Mucosa of rectum (tissue), 2 donors: ENCODE results near the gene OR51G1.

Source experiments
- H3K27ac ChIP-seq, 2 donors: one replicate each; pipeline ENCODE4 v1.7.0; 2013; ENCODE audit warnings: inconsistent platforms in 2 of 2, low read depth in 2 of 2, low read length in 2 of 2
- H3K27me3 ChIP-seq, 2 donors: one replicate each; pipeline ENCODE4 v1.7.0; 2013; ENCODE audit warnings: low read length in 2 of 2; ENCODE audit not compliant: control insufficient read depth in 2 of 2, insufficient read depth in 2 of 2
- H3K36me3 ChIP-seq, 2 donors: one replicate each; pipeline ENCODE4 v1.7.0; 2013; ENCODE audit warnings: low read length in 2 of 2; ENCODE audit not compliant: control insufficient read depth in 2 of 2, insufficient read depth in 2 of 2
- H3K4me1 ChIP-seq, 2 donors: one replicate each; pipeline ENCODE4 v1.7.0; 2013; ENCODE audit warnings: low read length in 2 of 2, mild to moderate bottlenecking in 1 of 2; ENCODE audit not compliant: control insufficient read depth in 2 of 2, insufficient read depth in 2 of 2
- H3K4me3 ChIP-seq, 2 donors: one replicate each; pipeline ENCODE4 v1.7.0; 2013; ENCODE audit warnings: low read length in 2 of 2
- H3K9ac ChIP-seq, 2 donors: one replicate each; pipeline ENCODE4 v1.7.0; 2013; ENCODE audit warnings: low read length in 2 of 2, low read depth in 1 of 2, mild to moderate bottlenecking in 1 of 2
- H3K9me3 ChIP-seq, 2 donors: one replicate each; pipeline ENCODE4 v1.7.0; 2013; ENCODE audit warnings: low read length in 2 of 2; ENCODE audit not compliant: control insufficient read depth in 2 of 2
- donor health status: healthy.
- donor health status: Normal muscosa, but diverticular disease.

Gene OR51G1

DNA sequence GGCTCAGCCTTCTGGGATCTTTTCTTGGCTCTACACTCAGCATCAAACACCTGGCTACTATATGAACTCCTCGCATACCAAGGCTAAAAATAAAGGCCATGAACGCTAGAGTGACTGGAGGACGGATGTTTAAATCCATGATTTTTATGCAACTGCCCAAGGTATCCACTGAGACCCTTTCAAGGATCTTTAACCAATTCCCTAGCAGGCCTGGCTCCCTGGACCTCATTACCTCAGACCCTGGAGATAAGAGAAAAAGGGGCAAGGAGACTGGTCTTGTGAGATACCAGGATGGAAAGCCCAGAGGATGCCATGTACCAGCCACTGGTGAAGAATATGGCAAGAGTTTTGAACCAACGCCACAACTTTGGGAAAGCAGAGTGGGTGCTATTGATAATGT is 4.9 kb downstream of the OR51G1 start, which contains the start of gene OR51G2:
Gene OR51G2, minus strand, starts transcription at position 101 of the 400 bp plus-strand sequence. CDS start 3,687 bp downstream, outside the sequence.
- Histone ChIP-seq H3K27me3 (no peaks in the 10 kb centered on the region), H3K4me1 (no peaks in the 10 kb centered on the region), H3K36me3 (no peaks in the 10 kb centered on the region), H3K9me3 (no peaks in the 10 kb centered on the region), H3K4me3 (no peak within 1 kb of the TSS), H3K9ac (no peak within 1 kb of the TSS), H3K27ac (no peak within 1 kb of the TSS)

DNA sequence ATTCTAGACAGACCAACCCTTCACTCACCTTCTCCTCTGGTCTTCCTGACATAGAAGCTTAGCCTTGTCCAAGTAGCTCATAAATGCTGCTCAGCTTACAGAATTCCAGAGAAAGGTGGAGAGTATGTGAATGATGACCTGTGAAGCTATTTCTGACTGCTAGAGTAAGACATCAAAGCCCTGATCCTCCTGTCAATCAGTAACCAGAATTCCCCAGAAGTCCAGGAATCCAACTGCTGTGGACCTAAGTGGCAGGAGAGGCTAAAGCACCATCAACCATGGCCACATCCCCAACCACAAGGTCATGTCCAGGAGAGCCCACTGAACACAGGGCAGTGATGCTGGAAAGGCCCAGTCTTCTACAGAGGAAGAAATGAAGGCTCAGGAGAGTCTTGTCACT is 7.6 kb downstream of the OR51G1 start:
- no peaks in the 10 kb centered on the region for H3K27me3 ChIP-seq
- no peaks in the 10 kb centered on the region for H3K9me3 ChIP-seq
- H3K4me1 ChIP-seq, result no peaks in the 10 kb centered on the region
- no peaks in the 10 kb centered on the region for H3K36me3 ChIP-seq
- no peak overlapping the region for H3K9ac ChIP-seq
- H3K4me3 ChIP-seq, result no peak overlapping the region
- no peak overlapping the region for H3K27ac ChIP-seq

DNA sequence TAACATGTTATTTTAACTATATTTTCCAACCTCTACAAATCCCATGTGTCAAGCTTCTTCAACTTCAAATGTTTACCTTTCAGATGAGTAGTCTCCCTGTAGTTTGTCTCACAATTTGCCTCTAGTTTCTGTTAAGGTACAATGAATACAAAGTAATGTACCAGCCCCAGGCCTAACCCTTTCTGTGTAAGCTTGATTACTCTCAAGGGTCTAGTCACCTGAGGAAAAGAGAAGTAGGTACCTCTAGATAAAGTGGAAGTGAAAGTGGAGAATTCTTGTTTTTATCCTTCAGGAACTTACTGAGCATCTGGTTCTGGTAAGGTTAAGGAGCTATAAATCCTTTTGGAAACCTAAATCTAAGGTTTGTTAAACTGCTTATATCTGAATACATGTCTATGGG is 20.7 kb downstream of the OR51G1 start, which contains the start of gene OR51A7:
Gene OR51A7, plus strand, starts transcription at position 300 of the 400 bp plus-strand sequence. CDS start 3,587 bp downstream, outside the sequence.
- H3K4me1 ChIP-seq, result no peaks in the 10 kb centered on the region
- H3K36me3 ChIP-seq, result no peaks in the 10 kb centered on the region
- H3K4me3 ChIP-seq, result no peak within 1 kb of the TSS
- no peak within 1 kb of the TSS for H3K27ac ChIP-seq
- no peaks in the 10 kb centered on the region for H3K9me3 ChIP-seq
- H3K27me3 ChIP-seq, result no peaks in the 10 kb centered on the region
- no peak within 1 kb of the TSS for H3K9ac ChIP-seq

DNA sequence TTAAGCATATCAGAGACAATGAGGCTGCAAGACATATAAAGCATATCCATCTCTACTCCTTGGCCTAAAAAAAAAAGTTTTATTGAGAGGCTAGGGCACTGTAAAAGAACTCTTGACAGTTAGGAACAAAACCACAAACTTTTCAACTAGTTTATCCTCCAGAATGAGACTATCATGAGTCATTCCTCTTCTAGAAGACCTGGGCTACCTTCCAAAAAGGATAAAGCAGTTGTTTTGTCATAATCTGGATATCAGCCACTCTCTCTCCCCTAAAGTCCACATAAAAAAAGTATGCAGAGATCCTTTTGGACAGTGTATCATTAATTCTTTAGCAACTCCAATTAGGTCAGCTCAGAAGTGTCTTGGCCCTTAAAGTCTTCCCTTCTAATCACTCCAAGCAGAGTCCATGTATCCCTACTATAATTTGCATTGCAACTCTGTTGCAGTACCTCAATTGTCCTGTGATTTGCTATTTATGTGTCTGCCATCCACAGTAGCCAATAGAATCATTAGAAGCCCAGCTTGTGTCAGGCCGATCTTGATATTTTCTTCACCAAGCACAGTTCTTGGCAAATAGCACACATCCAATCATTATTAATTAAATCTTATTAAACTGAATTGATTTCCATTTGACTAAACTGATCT is 32.0 kb downstream of the OR51G1 start:
- no peak overlapping the region for H3K4me3 ChIP-seq
- no peaks in the 10 kb centered on the region for H3K9me3 ChIP-seq
- H3K27ac ChIP-seq, result no peak overlapping the region
- H3K9ac ChIP-seq, result no peak overlapping the region
- H3K27me3 ChIP-seq, result no peaks in the 10 kb centered on the region
- H3K36me3 ChIP-seq, result no peaks in the 10 kb centered on the region
- no peaks in the 10 kb centered on the region for H3K4me1 ChIP-seq

DNA sequence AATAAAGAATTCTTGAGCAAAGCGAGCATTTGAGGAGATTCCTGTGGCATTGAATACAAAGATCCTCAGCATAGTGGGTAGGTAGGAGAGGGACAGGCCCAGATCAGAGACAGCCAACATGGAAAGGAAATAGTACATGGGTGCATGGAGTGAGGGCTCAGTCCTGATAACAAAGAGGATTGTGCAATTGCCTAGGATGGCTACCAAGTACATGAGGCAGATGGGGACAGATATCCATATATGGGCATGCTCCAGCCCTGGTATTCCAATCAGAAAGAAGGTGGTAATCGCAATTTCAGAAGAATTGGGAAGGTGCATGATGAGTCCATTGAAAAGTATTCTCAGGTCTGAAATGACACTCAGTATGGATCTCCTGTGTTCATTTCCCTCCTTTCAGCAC is 33.9 kb downstream of the OR51G1 start:
- Histone ChIP-seq H3K9me3 (no peaks in the 10 kb centered on the region), H3K36me3 (no peaks in the 10 kb centered on the region), H3K27me3 (no peaks in the 10 kb centered on the region), H3K9ac (no peak overlapping the region), H3K4me3 (no peak overlapping the region), H3K4me1 (no peaks in the 10 kb centered on the region), H3K27ac (no peak overlapping the region)

DNA sequence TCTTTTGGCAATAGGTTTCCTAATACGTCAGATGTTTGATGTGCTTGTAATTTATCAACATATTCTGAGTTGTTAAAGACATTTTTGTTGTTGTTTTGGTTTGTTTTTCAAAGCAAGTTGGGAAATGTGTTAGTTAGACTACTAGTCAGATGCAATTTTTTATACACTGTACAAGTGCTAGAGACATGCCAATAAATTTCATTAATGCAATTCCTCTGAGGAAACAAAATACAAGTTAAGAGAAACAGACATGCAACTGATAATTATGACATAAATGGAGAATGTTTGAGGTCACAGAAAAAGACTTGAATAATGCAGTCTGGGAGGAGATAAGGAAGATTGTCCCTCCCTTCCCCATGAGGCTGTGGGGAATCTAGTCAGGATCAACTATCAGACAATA is 36.5 kb downstream of the OR51G1 start:
- no peak overlapping the region for H3K4me3 ChIP-seq

DNA sequence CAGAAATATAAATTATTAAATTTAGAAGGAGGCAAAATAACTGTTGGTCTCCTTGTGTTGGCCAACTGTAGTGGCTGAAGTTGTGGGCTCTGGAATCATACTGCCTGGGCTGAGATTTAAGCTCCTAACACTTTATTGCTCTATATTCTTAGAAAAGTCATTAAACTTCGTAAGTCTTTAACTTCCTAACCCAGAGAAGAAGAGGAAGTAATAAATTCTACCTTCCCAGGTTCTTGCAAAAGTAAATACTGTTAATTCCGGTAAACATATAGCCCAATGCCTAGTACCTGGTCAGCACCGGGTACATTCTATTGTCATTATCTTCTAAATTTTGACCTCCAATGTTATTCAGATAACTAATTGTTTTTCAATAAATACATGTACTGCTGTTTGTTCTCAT is 38.0 kb downstream of the OR51G1 start:
- no peak overlapping the region for H3K9ac ChIP-seq
- H3K36me3 ChIP-seq, result no peaks in the 10 kb centered on the region
- H3K9me3 ChIP-seq, result no peaks in the 10 kb centered on the region
- no peak overlapping the region for H3K27ac ChIP-seq
- H3K4me1 ChIP-seq, result no peaks in the 10 kb centered on the region
- H3K4me3 ChIP-seq, result no peak overlapping the region
- H3K27me3 ChIP-seq, result no peaks in the 10 kb centered on the region

More for the DNA sequence above, 36.5 kb downstream of the OR51G1 start:
- Histone ChIP-seq H3K27me3 (no peaks in the 10 kb centered on the region), H3K27ac (no peak overlapping the region), H3K9me3 (no peaks in the 10 kb centered on the region), H3K9ac (no peak overlapping the region), H3K36me3 (no peaks in the 10 kb centered on the region), H3K4me1 (no peaks in the 10 kb centered on the region)

DNA sequence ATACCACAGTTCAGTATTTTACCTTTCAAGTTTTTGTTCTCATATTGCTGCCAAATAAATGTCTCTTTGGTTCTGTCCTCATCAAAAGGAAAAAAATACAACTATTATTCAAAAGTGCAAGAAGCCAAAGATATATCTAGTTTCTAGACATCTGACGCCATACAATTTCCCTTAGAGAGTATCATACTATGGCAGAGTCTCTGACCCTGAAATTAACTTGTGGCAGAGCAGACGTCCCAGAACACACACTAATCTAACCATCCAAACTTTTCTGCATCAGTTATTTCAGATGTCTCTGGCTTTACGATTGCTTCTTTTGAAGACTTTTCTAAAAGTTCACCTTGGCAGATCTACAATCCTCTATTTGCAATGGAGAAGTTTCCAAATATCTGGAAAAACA is 39.8 kb downstream of the OR51G1 start:
- Histone ChIP-seq H3K9ac (no peak overlapping the region), H3K4me1 (no peaks in the 10 kb centered on the region), H3K27me3 (no peaks in the 10 kb centered on the region), H3K9me3 (no peaks in the 10 kb centered on the region), H3K36me3 (no peaks in the 10 kb centered on the region), H3K4me3 (no peak overlapping the region), H3K27ac (no peak overlapping the region)

DNA sequence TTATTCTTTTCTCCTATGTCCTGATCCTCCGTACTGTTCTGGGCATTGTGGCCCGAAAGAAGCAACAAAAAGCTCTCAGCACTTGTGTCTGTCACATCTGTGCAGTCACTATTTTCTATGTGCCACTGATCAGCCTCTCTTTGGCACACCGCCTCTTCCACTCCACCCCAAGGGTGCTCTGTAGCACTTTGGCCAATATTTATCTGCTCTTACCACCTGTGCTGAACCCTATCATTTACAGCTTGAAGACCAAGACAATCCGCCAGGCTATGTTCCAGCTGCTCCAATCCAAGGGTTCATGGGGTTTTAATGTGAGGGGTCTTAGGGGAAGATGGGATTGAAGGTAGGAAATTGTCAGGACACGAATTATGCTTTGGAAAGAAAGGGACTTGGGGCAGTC is 41.6 kb downstream of the OR51G1 start:
- H3K9me3 ChIP-seq, result no peaks in the 10 kb centered on the region

DNA sequence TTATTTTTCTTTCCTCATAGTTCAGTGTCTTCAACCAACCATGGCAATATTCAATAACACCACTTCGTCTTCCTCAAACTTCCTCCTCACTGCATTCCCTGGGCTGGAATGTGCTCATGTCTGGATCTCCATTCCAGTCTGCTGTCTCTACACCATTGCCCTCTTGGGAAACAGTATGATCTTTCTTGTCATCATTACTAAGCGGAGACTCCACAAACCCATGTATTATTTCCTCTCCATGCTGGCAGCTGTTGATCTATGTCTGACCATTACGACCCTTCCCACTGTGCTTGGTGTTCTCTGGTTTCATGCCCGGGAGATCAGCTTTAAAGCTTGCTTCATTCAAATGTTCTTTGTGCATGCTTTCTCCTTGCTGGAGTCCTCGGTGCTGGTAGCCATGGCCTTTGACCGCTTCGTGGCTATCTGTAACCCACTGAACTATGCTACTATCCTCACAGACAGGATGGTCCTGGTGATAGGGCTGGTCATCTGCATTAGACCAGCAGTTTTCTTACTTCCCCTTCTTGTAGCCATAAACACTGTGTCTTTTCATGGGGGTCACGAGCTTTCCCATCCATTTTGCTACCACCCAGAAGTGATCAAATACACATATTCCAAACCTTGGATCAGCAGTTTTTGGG is 42.2 kb downstream of the OR51G1 start, which contains the start of gene OR51T1:
Gene OR51T1, plus strand, starts transcription at position 41 of the 641 bp plus-strand sequence. Its CDS starts 0 bp downstream, at position 41.
- no peak within 1 kb of the TSS for H3K9ac ChIP-seq

More for the DNA sequence above, 41.6 kb downstream of the OR51G1 start:
- Histone ChIP-seq H3K27ac (no peak overlapping the region), H3K36me3 (no peaks in the 10 kb centered on the region), H3K27me3 (no peaks in the 10 kb centered on the region), H3K4me1 (no peaks in the 10 kb centered on the region), H3K4me3 (no peak overlapping the region), H3K9ac (no peak overlapping the region)

More for the DNA sequence above, 42.2 kb downstream of the OR51G1 start, which contains the start of gene OR51T1:
- no peaks in the 10 kb centered on the region for H3K27me3 ChIP-seq
- no peak within 1 kb of the TSS for H3K27ac ChIP-seq
- no peaks in the 10 kb centered on the region for H3K9me3 ChIP-seq
- no peaks in the 10 kb centered on the region for H3K36me3 ChIP-seq
- H3K4me1 ChIP-seq, result no peaks in the 10 kb centered on the region
- no peak within 1 kb of the TSS for H3K4me3 ChIP-seq
